G401.6 (cell line): ENCODE results near the gene NDST4.
A peak's percentile ranks its signal among the peaks of the same experiment; 100 is the strongest.

ENCODE experiments used
- FAIRE-seq: peaks from 2 replicates; lab custom pipeline; 2012; peaks lifted over from hg19 to GRCh38; lab: Jason Lieb, UNC

Gene NDST4

DNA sequence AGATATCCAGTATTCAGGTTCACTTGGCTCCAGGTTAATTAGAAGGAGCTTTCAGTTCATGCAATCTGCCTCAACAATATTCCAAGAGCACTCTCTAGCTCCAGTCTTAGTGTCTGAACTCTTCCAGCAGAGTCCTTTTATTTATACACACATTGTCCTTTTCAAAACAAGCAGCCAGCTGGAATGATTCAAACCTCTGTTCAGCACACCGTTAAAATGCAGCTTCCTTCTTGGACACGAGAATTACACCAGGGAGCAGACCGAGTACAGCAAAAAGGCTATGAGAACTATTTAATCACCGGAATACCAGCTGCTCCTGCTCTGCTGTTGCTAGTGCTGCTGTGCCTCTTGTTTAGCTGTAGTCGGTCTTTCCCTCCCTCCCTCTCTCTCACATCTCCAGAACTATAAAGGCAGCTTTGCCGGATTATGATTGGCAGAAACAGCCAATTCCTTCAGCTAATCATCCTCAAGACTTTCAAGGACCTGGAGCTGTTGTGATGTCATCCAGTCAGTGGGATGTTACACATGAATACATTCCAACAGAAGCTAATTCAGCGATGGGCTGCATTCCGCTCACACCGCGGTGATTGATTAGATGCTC, at the start of gene NDST4:
NDST4 (minus strand) TSS at position 115 of the 601 bp plus-strand sequence. CDS start 36,584 bp downstream, outside the sequence.
- FAIRE-seq = no peak

GRCh38 chr4:115159141-115159540, 45.7 kb upstream of the NDST4 start:
- FAIRE-seq = no peak

DNA sequence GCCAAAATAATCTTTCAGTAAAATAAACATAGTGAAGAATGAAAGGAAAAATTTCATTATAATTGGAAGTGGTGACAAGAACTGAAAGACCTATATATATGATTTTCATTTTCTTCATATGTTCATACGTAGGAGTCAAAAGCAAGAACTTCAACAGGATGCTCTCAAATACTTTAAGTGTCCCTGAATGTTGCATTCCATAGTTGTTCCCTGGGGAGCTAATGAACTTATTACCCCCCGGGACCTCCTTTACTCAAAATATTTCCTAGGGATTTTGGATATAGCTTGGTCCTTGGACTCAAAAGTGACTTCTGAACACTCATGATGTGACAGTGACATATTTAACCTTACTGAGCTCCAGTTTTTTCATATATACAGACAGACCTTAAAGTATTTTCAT, 44.9 kb upstream of the NDST4 start:
- no peak for FAIRE-seq

DNA sequence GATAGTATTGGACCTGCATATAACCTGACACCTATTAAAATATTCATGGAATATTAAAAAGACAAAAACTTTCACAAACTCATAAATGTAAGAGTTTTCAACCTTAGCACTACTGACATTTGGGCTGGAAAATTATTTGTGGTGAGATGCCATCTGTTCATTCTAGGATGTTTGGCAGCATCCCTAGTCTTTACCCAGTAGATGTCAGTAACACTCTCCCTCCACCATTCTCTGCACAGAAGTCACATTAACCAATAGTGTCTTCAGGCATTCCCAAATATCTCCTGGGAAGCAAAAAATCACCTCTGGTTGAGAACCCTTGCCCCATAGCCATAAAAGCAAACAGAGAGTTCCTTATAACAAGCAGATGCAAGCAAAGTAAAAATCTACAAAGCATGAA, 41.4 kb upstream of the NDST4 start:
- FAIRE-seq = no peak

DNA sequence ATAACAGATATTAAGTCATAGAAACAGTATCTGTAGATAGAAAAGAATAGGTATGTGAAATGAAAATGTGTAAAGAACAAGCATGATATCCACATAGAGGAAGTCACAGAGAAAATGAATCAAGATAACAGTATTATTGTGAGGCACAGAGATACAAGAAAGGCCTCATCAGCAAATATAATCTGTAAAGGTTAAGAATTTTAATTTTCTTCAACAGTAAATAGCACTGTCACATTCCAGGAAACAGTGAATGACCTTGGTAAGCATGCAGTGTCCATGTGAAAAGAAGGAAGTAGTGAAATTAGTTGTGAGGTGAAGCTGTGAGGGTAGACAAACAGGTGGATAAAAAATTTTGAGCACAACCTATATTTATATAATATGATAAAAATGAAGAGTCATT, 39.5 kb upstream of the NDST4 start:
- no peak for FAIRE-seq

- no peak for FAIRE-seq
These were observed 38.7 kb upstream of the NDST4 start for GRCh38 chr4:115152081-115152480.

- FAIRE-seq = no peak
These were observed 35.7 kb upstream of the NDST4 start for GRCh38 chr4:115149106-115149505.

DNA sequence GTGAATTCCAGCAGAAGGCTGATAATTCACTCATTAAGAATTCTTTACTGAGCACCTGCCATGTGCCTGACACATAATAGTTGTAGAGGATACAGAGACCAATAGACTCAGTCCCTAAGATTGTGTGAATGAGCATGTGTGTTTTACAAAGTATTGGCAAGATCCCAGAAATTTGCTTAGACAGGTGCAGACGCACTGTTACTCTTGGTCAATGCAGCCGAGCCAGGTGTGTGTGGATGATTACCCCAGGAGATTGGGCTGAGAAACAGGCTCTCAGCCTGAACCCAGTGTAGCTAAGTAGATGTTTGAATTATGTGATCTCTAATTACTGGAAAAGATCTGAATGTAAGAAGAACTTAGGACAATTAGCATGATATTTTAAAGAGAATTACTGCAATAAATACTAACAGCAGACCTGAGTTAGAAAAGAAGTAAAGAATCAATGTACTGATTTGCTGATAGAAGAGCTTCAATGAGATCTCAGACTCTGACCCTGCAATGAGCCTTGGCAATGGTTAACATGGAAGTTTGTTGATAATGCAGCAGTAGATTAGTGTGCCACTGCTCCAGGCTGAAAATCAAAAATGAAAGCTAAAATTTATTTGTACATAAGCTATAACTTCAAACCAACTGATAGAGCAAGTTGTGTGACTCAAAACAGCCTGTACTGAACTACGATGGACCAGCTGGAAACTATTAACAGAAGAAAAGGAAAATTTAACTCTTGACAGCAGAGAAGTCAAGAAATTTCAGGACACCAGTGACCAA, 32.2 kb upstream of the NDST4 start:
- FAIRE-seq = no peak

- no peak for FAIRE-seq
These were observed 14.6 kb upstream of the NDST4 start for GRCh38 chr4:115128037-115128436.

DNA sequence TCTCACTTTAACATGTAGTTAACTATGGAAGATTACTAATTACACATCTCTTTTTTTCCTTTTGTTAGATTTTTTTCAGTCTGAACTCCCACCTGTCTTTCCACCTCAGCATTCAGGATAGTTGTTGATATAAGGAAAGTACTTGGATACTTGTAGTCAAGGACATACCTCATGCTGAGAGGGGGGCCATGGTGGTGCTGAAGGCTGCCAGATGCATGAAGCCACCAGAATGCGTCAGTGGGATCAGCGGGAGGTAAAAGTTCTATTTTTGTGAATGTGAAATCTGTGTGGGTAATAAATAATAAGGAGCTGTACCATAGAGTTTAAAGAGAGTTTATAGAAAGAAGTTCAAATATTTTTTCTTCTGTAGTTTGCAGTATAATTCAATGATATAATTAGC, 13.1 kb upstream of the NDST4 start:
- no peak for FAIRE-seq

GRCh38 chr4:115121351-115122043, 8.1 kb upstream of the NDST4 start:
- no peak for FAIRE-seq

DNA sequence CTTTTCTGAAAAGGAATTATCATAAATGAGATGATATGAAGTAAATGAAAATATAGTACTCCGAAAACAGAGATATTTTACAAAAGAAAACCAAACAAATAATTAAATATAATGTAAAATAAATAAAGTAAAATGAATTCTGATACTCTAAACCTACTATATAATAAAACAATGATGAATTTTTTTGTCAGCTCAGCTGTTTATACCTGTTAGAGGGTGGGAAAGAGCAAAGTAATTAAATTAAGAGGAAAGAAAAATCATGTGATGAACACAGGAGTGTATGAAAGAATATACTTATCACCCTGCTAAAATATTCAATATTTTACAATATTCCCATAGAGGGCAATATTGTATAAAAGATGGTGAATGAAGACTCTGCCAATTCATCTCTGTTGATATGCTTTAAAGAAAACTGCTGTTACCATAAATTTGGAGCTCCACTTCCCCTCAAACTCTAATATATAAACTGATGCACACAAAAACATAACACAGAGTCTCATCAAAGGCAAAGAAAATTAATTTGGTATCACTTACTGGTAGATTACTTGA, 6.5 kb upstream of the NDST4 start:
- FAIRE-seq = no peak

DNA sequence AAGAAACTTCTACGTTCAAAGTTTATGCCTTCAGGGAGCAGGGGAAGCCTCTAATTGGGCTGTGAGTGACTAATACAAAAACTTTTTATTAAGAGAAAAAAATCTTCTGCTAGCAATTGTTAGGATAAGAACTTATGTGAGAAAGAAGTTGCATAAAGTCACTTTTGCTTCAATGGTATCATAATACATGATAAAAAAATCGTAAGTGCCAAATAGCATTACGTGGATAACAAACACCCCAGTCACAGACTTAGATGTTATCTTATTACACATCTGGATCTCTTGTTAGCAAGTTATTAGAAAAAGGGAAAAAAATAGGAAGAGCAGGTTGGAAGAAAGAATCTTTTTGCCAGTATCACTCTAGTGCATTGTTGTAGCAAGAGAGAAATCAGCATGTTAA, 4.2 kb upstream of the NDST4 start:
- FAIRE-seq = no peak

DNA sequence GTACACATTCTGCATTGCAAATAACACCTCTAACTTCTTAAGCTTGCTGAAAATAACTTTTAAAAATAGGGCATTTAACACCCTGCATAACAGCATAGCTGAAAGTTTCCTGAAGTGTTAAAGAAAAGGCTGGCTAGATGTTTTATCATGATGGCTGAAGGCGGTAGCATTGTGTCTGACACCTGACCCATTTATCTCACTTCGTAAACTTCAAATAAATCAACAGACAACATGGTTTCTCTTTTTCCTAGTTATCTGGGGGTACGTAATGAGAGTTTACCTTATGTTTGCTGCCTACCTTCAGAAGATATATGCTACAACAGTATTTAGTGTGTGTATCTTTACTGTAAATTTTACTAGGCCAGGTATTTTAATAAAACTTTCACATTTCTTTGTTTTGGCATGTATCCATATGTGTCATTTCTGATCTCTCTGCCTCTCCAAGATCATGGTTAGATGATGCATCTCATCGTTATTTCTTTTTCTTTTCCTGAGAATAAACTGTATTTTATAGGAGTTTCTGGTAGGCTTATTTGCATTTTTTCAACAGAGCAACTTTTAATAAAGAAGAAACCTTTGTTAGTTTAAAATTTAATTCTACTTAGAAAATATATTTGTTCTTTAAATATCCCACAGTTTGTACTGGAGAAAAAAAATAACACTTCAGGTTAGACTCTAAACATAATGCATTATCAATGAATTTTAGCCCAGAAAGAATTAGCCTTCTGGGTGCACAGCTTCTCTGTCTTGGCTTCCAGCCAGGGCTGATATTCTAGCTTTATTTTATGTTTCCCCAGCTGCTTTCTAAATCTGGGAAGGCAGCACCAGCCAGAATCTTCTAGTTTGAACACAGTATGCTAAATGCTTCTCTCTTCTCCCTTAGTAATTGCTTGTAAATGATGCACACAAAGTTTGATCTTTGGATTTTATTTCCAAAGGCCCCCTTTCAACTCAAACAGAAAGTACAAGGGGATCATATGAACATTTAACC, 2.9 kb downstream of the NDST4 start:
- no peak for FAIRE-seq

GRCh38 chr4:115108850-115109249, 4.6 kb downstream of the NDST4 start:
- no peak for FAIRE-seq

- no peak for FAIRE-seq
These were observed 6.0 kb downstream of the NDST4 start for GRCh38 chr4:115107411-115107810.

- FAIRE-seq = no peak
These were observed 11.7 kb downstream of the NDST4 start for GRCh38 chr4:115101675-115102074.

DNA sequence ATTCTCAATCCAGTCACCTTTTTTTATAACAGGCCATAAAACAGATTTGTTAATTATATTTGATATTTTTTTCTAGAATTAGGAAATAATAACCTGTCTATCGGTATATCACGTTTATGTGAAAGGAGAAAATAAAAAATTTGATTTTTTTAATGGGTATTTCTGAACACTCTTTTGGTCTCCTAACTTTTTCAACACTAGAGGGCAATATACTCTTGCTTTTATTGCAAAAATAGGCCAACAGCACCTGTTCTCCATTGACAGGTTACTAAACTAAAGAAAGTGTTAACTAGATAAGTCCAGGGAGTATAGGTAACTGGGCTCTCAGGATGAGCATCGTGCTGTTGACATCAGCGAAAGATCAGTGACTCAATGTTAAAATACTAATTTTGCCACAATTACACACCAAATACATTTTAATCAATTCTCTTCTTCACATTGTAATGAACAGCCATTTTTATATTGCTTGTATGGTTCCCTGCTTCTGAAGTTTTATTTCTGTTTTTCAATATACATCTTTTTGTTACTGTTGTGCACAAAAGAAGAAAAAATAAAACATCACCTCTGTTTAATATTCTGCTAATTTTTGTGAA, 22.8 kb downstream of the NDST4 start:
- peak; percentile 93 for FAIRE-seq

DNA sequence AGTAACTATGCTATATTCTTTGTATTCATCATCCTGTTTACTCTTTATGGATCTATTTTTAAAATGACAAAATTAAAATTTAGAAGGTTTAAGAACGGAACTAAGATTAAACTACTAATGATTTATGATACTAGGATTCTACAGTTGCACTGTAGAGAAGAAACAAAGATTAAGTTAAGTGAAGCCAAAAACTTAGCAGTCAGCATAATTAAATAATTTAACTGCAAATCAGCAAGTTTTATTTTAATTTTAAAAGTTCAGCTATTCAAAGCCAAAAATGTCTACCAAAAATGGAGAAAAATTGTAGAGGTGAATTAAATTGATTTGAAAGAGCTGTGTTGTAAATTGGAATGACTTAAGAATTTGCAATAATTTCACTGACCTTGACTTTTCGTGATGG, 30.8 kb downstream of the NDST4 start:
- FAIRE-seq = no peak

DNA sequence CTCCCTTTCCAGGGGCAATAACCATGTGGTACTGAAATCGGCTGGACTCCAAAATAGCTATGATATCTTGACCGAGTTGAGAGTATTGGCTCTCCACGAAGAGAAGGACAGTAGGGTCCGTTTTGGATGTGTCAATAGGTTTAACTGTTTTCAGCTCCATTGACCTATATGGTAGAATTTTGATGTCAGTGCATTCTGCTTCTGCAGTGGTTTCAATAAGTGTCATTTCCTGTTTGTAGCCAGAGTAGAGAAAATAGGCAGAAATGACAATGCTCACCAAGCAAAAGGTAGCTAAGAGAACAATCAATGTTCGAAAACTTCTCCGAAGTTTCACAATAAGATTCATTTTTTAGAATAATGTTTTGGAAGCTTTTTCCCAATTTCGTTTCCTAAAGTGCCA, 36.7 kb downstream of the NDST4 start:
- FAIRE-seq = no peak

DNA sequence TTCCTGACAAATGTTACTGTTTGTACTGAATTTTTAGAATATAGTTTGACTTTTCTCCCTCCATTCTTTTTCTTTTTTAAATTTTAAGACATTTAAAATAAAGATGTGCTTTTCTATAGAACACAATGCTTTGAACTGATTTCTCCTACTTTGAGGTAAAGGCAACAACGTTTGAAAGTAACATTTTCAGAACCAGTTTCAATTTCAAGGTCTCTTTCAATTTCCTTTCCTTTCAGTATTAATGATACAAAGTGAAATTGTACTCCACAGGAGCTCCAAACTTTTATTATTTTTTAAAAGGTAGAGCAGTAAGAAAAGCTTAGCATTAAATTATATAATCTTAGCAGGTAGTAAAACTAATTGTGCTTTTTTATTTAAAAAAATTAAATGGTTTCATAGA, 54.9 kb downstream of the NDST4 start:
- no peak for FAIRE-seq

- FAIRE-seq = no peak
These were observed 58.6 kb downstream of the NDST4 start for GRCh38 chr4:115054836-115055235.
